Fibroblast of pulmonary artery (primary cell): ENCODE measurements around the gene MYLK.

ENCODE experiments used
- DNase-seq: peaks from one replicate; pipeline ENCODE4 v3.0.0-alpha.2; 2010; ENCODE audit warnings: low read depth
- H3K4me3 ChIP-seq: replicated peaks from 2 replicates; pipeline ENCODE4 v1.5.1; 2011; ENCODE audit warnings: low read depth, mild to moderate bottlenecking, control low read depth, low read length, moderate library complexity
- TF ChIP-seq, protein P1 (sequence below): IDR thresholded peaks from 2 replicates; pipeline ENCODE4 v1.5.1; 2011; ENCODE audit warnings: mild to moderate bottlenecking, control low read depth, low read length, inconsistent platforms; ENCODE audit errors: missing control alignments

MYLK gene

DNA sequence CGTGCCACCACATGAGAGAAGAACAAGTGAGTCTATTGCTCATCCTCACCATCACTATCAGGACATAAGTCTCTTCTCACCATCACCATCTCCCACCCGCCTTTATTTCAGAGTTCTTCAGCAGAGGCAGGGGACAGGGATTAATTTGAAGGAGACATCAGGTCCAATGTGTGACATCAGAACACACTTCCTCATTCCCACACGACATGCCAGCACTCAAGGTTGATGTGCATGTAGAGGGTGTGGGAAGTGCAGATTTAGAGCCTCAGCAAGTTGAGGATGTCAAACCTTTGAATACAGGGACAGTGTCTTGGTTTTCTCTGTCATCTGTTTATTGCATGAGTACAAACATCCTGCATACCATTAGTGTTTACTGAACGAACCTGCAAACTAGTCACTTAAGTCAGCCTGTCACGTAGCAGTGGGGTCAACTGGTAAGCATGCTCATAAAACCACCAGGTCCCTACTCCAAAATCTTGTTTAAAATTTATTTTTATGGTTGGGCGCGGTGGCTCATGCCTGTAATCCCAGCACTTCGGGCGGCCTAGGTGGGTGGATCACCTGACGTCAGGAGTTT, 104.4 kb downstream of the MYLK start:
- no peak overlapping the region for H3K4me3 ChIP-seq
- DNase-seq: no peak
- TF ChIP-seq, protein P1, sequence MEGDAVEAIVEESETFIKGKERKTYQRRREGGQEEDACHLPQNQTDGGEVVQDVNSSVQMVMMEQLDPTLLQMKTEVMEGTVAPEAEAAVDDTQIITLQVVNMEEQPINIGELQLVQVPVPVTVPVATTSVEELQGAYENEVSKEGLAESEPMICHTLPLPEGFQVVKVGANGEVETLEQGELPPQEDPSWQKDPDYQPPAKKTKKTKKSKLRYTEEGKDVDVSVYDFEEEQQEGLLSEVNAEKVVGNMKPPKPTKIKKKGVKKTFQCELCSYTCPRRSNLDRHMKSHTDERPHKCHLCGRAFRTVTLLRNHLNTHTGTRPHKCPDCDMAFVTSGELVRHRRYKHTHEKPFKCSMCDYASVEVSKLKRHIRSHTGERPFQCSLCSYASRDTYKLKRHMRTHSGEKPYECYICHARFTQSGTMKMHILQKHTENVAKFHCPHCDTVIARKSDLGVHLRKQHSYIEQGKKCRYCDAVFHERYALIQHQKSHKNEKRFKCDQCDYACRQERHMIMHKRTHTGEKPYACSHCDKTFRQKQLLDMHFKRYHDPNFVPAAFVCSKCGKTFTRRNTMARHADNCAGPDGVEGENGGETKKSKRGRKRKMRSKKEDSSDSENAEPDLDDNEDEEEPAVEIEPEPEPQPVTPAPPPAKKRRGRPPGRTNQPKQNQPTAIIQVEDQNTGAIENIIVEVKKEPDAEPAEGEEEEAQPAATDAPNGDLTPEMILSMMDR: no peak

DNA sequence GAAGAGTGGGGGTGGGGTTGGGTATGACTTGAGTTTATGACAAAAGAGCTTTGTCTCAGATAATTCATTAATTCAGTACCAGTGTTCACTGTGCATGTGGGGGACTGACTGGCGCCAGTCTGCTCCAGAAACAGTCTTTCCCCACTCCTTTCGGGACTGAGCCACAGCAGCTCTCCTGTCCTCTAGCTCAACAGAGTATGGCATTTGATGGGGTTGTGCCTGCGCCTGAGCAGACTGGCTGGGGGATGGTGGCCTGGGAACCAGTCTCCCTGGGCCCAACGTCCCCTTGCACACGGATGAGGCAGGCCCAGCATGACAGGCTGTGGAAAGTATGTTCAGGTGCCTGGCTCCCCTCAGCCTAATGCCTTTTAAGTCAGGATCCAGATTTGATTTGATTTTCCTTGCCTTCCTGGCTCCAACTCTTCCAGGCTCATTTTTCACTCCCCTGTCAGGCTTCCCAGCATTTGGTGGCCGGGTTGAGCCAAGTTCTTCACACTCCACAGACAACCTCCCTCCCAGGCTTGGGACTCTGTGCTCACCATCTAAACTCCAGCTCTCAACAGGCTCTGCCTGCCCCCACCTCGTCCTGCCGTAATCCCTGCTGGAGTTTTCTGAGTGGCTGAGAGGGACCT, 105.0 kb downstream of the MYLK start:
- DNase-seq: no peak
- H3K4me3 ChIP-seq: no peak overlapping the region
- TF ChIP-seq, protein P1: no peak

DNA sequence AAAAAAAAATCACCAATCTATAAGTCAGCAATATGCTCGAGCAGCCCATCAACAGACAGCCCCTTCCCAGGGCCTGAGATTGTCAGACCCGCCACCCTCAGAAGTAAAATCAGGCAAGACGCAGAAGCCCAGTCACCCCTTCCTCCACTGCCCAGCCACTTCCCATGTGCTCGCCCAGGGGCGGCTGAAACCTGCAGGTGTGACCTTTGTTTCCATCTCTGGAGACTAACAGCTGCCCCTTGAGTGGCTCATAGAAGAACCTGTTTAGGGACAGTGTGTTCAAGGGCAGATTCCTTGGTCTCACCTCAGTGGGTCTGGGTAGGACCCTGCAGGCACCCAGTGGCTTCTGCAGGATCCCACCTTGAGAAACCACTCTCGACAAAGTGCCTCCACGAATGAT, 105.6 kb downstream of the MYLK start:
- H3K4me3 ChIP-seq: no peak overlapping the region
- DNase-seq: no peak
- TF ChIP-seq, protein P1: no peak

DNA sequence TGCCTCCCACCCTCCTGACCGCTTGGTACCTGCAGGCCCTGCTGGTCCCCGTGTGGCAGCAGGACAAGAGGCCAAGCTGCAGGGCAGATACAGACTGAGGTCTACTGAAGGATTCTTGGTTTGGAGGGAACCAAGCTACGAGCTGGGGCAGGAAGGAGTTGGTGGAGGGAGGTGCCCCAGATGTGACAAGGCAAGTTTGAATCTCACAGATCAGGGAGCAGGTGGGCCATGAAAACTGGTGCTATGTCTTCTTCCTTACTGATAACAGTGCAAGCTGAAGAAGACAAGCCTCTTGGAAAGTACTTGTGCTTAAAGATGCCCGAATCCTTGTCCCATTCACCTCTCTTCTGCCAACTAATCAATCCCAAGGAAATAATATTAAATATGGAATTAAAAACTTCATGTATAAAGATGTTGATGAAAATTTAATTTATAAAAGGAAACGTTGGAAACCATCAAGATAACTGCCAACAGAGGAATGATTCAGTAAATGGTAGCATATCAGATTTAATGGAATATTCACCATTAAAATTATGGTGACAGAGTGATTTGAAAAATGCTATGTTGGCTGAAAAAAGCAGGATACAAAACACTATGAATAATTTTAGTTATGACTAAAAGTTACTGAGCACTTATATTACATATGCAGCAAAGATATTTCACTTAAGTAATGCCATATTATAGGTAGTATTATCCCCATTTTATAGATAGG, 107.9 kb downstream of the MYLK start:
- H3K4me3 ChIP-seq: no peak overlapping the region
- DNase-seq: no peak
- TF ChIP-seq, protein P1: no peak

DNA sequence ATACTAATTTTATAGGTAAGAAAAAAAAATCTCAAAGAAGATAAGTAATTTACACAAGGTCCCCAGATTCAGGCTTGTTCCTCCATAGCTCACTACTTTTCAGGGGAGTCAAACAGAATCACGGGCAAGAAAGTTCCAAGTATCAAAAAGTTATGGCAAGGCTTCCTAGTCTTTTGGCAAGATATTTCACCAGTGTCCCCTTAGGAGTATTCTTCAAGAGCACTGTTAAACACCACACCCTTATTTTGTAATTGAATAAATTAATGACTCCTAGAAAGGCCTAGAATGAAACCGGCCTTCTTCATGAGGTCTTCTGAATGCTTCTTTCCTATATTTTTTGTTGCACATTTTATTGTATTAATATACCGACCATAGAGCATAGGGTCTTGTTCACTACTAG, 109.7 kb downstream of the MYLK start:
- no peak for DNase-seq
- H3K4me3 ChIP-seq: no peak overlapping the region
- TF ChIP-seq, protein P1: no peak

DNA sequence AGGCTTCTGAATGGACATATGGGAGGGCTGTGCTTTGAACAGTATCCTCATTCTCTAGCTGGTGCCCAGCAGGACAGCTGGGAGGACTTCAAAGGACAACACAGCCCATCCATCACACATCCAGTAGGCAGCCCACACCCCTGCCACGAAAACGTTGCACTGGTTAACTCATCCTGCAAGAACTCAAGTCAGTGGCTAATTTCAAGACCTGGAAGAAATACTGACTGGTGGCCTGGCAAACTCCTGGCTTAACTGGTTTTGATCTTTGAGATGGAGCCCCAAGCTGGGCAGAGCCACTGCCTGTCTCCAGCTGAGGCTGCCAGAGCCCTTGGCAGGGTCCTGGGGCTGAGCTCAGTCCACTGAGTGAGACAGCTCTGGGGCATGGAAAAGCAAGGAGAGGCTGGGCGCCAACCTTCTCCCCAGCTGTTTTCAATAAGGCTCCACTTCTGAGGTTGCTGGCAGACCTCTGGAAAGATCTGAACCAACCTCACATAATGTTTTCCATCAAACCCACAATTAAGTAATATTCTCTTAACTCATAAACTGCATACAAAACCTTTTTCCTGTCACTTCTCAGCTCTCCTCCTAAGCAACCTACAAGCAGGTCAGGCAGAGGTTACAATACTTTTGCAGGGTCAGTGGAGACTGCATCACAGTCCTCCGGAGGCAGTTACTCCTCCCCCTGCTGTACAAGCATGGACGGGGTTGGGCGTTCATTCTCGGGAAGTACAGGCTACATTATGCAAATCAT, 110.3 kb downstream of the MYLK start:
- no peak overlapping the region for H3K4me3 ChIP-seq
- no peak for DNase-seq
- TF ChIP-seq, protein P1: no peak
